HCT116 (cell line): ENCODE measurements around the gene CRELD2. TPM values are rescaled to one million over a fixed set of nuclear protein-coding genes. Genes with fewer than 3 reads are reported as not detected.

Experiments
- ATAC-seq: fragments of 200-7000 bp; cut with Tn5 transposase; 2 replicates; pipeline ENCODE4 v1.9.1; 2020; ENCODE audit warnings: mild to moderate bottlenecking, moderate library complexity
- BruUV-seq: library from RNA; stranded (reverse); fragments of 400-500 nt; replicated peaks from 2 replicates; lab custom pipeline; 2021; lab: Mats Ljungman, UMichigan
- CTCF ChIA-PET: fragments of 300-600 bp; sonication (Branson Sonifier 250); formaldehyde crosslinking; loops from one replicate; lab custom pipeline; 2021; ENCODE audit warnings: antibody characterized with exemption; lab: Charles Lee
- POLR2A ChIA-PET: fragments of 300-600, 350-600 bp; sonication (Branson Sonifier 250); formaldehyde crosslinking; loops from one replicate; lab custom pipeline; 2021; ENCODE audit warnings: antibody characterized with exemption; lab: Charles Lee
- RAD21 ChIA-PET, 2 experiments: fragments of 300-600 bp; sonication (Branson Sonifier 250); formaldehyde crosslinking; loops; one replicate each; lab custom pipeline; 2023; ENCODE audit warnings: low total read pairs in 2 of 2; ENCODE audit not compliant: uncharacterized antibody in 2 of 2, unreplicated experiment in 2 of 2, low non-redundant PET in 1 of 2; lab: Charles Lee
- DNase-seq: peaks from one replicate; pipeline ENCODE4 v3.0.0-alpha.2; 2010; ENCODE audit warnings: low read depth, low spot score
- H2AFZ ChIP-seq: fragments of 200-600 bp; shearing (Covaris generic), sonication (generic); 2 replicates; pipeline ENCODE4 v1.6.1; 2017; ENCODE audit warnings: low read depth, mixed run types, mixed read lengths, antibody characterized with exemption, low read length; ENCODE audit not compliant: poor library complexity, severe bottlenecking
- H3K27ac ChIP-seq: 2 replicates; pipeline ENCODE4 v1.5.1; 2012; ENCODE audit warnings: low read depth, low read length
- H3K27me3 ChIP-seq: fragments of 200-600 bp; sonication (generic); 2 replicates; pipeline ENCODE4 v1.6.1; 2016; ENCODE audit warnings: mixed run types, low read length, mixed read lengths; ENCODE audit not compliant: insufficient read depth
- H3K36me3 ChIP-seq, 2 experiments: fragments of 200-500 bp in 1 of 2; fragments of 200-600 bp in 1 of 2; sonication (Bioruptor generic) in 1 of 2; sonication (generic) in 1 of 2; 2 replicates each; pipeline versions ENCODE4 v1.5.1 to v1.6.1; 2014 to 2016; ENCODE audit warnings: low read length in 2 of 2, inconsistent platforms in 1 of 2, mixed read lengths in 1 of 2, mixed run types in 1 of 2; ENCODE audit not compliant: insufficient read depth in 2 of 2, control insufficient read depth in 1 of 2
- H3K4me1 ChIP-seq, 2 experiments: fragments of 200-600 bp in 1 of 2; sonication (generic) in 1 of 2; 2 replicates each; pipeline versions ENCODE4 v1.5.1 to v1.6.1; 2012 to 2017; ENCODE audit warnings: low read length in 2 of 2, inconsistent platforms in 1 of 2, mild to moderate bottlenecking in 1 of 2, mixed read lengths in 1 of 2, mixed run types in 1 of 2, moderate library complexity in 1 of 2; ENCODE audit not compliant: insufficient read depth in 2 of 2, control insufficient read depth in 1 of 2
- H3K4me2 ChIP-seq: fragments of 200-600 bp; sonication (generic); 2 replicates; pipeline ENCODE4 v1.6.1; 2017; ENCODE audit warnings: mixed run types, low read length, mixed read lengths
- H3K4me3 ChIP-seq, 2 experiments: fragments of 200-600 bp in 1 of 2; sonication (generic) in 1 of 2; replicated peaks in 1 of 2; 2 replicates each; pipeline ENCODE4 v1.5.1; 2011 to 2016; ENCODE audit warnings: low read length in 2 of 2, control low read depth in 1 of 2, low read depth in 1 of 2, mild to moderate bottlenecking in 1 of 2, mixed read lengths in 1 of 2, mixed run types in 1 of 2
- H3K79me2 ChIP-seq: fragments of 200-600 bp; sonication (generic); 2 replicates; pipeline ENCODE4 v1.6.1; 2017; ENCODE audit warnings: mild to moderate bottlenecking, mixed run types, low read length, moderate library complexity, mixed read lengths; ENCODE audit not compliant: insufficient read depth
- H3K9ac ChIP-seq: fragments of 200-600 bp; sonication (generic); 2 replicates; pipeline ENCODE4 v1.6.1; 2016; ENCODE audit warnings: low read length, mixed read lengths
- H3K9me2 ChIP-seq: fragments of 200-600 bp; sonication (generic), shearing (Covaris generic); 2 replicates; pipeline ENCODE4 v1.6.1; 2017; ENCODE audit warnings: mixed run types, mild to moderate bottlenecking, moderate library complexity; ENCODE audit not compliant: insufficient read depth
- H3K9me3 ChIP-seq, 2 experiments: fragments of 200-500 bp in 1 of 2; fragments of 200-600 bp in 1 of 2; sonication (Bioruptor generic) in 1 of 2; sonication (generic) in 1 of 2; 2 replicates each; pipeline ENCODE4 v1.6.1; 2014 to 2017; ENCODE audit warnings: low read length in 2 of 2, mixed read lengths in 2 of 2, inconsistent platforms in 1 of 2, low read depth in 1 of 2, mild to moderate bottlenecking in 1 of 2, mixed run types in 1 of 2, moderate library complexity in 1 of 2; ENCODE audit not compliant: control insufficient read depth in 1 of 2, insufficient read depth in 1 of 2
- H4K20me1 ChIP-seq: fragments of 200-600 bp; sonication (generic), shearing (Covaris generic); 2 replicates; pipeline ENCODE4 v1.6.1; 2017; ENCODE audit warnings: mixed run types, mild to moderate bottlenecking, moderate library complexity; ENCODE audit not compliant: insufficient read depth
- CTCF ChIP-seq, 3 experiments: fragments of 200-600 bp in 1 of 3; sonication (generic) in 1 of 3; IDR thresholded peaks in 2 of 3; conservative IDR thresholded peaks in 1 of 3; 2 replicates each; pipeline ENCODE4 v1.5.1; 2012 to 2017; ENCODE audit warnings: low read depth in 2 of 3, low read length in 2 of 3, antibody characterized with exemption in 1 of 3, borderline replicate concordance in 1 of 3, control low read depth in 1 of 3, mild to moderate bottlenecking in 1 of 3, mixed read lengths in 1 of 3, mixed run types in 1 of 3, moderate library complexity in 1 of 3; ENCODE audit not compliant: insufficient read depth in 1 of 3
- EGR1 ChIP-seq: IDR thresholded peaks from 2 replicates; pipeline ENCODE4 v1.6.1; 2012; ENCODE audit warnings: low read depth
- POLR2A ChIP-seq: IDR thresholded peaks from 2 replicates; pipeline ENCODE4 v1.7.0; 2011; ENCODE audit warnings: borderline replicate concordance; ENCODE audit not compliant: insufficient read depth, insufficient read length; ENCODE audit errors: extremely low read depth
- POLR2AphosphoS5 ChIP-seq: IDR thresholded peaks from 2 replicates; pipeline ENCODE4 v1.6.1; 2011; ENCODE audit warnings: mild to moderate bottlenecking, low read depth, low read length, moderate library complexity
- RAD21 ChIP-seq: IDR thresholded peaks from 2 replicates; pipeline ENCODE4 v1.6.1; 2012; ENCODE audit warnings: low read depth, mild to moderate bottlenecking
- SIN3A ChIP-seq: IDR thresholded peaks from 2 replicates; pipeline ENCODE4 v1.6.1; 2012; ENCODE audit warnings: low read depth
- YY1 ChIP-seq: IDR thresholded peaks from 2 replicates; pipeline ENCODE4 v1.6.1; 2011; ENCODE audit warnings: low read length, low read depth, moderate library complexity, mild to moderate bottlenecking; ENCODE audit not compliant: insufficient replicate concordance; ENCODE audit errors: extremely low read depth
- ZNF274 ChIP-seq: fragments of 200-500 bp; sonication (Bioruptor generic); IDR thresholded peaks from 2 replicates; pipeline ENCODE4 v1.6.1; 2014; ENCODE audit warnings: mild to moderate bottlenecking, low read depth, low read length, inconsistent platforms
- intact Hi-C: fragments of 100-400 bp; cut with micrococcal nuclease; formaldehyde crosslinking; loops from 2 replicates; pipeline ENCODE4 v1.10.0; 2022
- total RNA-seq: library from RNA; stranded (reverse); gene quantifications from one replicate; pipeline ENCODE4 v1.2.1, GENCODE V29; 2021; ENCODE audit not compliant: unreplicated experiment

The CRELD2 gene
- total RNA-seq, 1 experiment from 2014 or later: 45.8 TPM

GRCh38 chr22:49962012-49962750, 43.7 kb downstream of the CRELD2 start (continued):
- TF ChIP-seq CTCF (IDR thresholded peaks at IDR 0.05 in 2 of 3, conservative IDR thresholded peaks at IDR 0.05 in 1 of 3; ENCODE audit: borderline replicate concordance in 1 of 3, insufficient read depth in 1 of 3, low read depth in 2 of 3, low read length in 2 of 3): no peak
- no peak for TF ChIP-seq POLR2A
- peak; percentile 74 for TF ChIP-seq EGR1
- TF ChIP-seq YY1: no peak

- intact Hi-C loops: no loop called here
- H4K20me1 ChIP-seq: peaks cover 16% of the 10 kb centered on the region; the same call in 1 of the 2 replicates
Observed at GRCh38 chr22:49962751-49963646, 44.6 kb downstream of the CRELD2 start.

More at GRCh38 chr22:49962751-49963646, 44.6 kb downstream of the CRELD2 start:
- DNase-seq: no peak
- no TSS peak for BruUV-seq
- Histone ChIP-seq H3K79me2 (peaks cover 47% of the 10 kb centered on the region), H3K9me3 (no peaks in the 10 kb centered on the region), H3K4me3 (peak overlapping the region; percentile 82 to 95), H3K27ac (peak overlapping the region; percentile 87), H3K4me1 (peaks cover 29 to 65% of the 10 kb centered on the region in 2 experiments), H3K9me2 (no peaks in the 10 kb centered on the region), H2AFZ (no peak overlapping the region), H3K27me3 (no peaks in the 10 kb centered on the region)
- CTCF ChIA-PET: interaction anchor here (0.7 kb wide), 1 partner anchor 8 kb away, joined by 3 read pairs; no protein-coding TSS in a partner anchor
- TF ChIP-seq ZNF274: no peak
- no peak for TF ChIP-seq EGR1
- TF ChIP-seq RAD21: no peak
- no peak for TF ChIP-seq SIN3A
- 0 out of 2 replicates have a peak, but pooled peaks have one; percentile 12 for TF ChIP-seq POLR2AphosphoS5
- TF ChIP-seq YY1: no peak
- TF ChIP-seq, all 23 proteins: peak for 1
- H3K4me2 ChIP-seq: peak overlapping the region; percentile 92
- ChIA-PET POLR2A (interaction anchor here (0.6 to 1.6 kb wide), 4 partner anchors 8 to 201 kb away, joined by 3 to 11 read pairs (median 4); no protein-coding TSS in a partner anchor), RAD21 (no interaction called here)
- H3K36me3 ChIP-seq: peaks cover 18 to 34% of the 10 kb centered on the region in 2 experiments; a peak in 3 of 4 replicates
- peak overlapping the region; percentile 89 for H3K9ac ChIP-seq
- ATAC-seq: no peak
